ENCODE data around the gene RTL1. TPM values are rescaled to one million over a fixed set of nuclear protein-coding genes. Genes with fewer than 3 reads are reported as not detected.

Gene RTL1
- total and polyA plus RNA-seq, 4 experiments from 2014 or later: not detected

DNA sequence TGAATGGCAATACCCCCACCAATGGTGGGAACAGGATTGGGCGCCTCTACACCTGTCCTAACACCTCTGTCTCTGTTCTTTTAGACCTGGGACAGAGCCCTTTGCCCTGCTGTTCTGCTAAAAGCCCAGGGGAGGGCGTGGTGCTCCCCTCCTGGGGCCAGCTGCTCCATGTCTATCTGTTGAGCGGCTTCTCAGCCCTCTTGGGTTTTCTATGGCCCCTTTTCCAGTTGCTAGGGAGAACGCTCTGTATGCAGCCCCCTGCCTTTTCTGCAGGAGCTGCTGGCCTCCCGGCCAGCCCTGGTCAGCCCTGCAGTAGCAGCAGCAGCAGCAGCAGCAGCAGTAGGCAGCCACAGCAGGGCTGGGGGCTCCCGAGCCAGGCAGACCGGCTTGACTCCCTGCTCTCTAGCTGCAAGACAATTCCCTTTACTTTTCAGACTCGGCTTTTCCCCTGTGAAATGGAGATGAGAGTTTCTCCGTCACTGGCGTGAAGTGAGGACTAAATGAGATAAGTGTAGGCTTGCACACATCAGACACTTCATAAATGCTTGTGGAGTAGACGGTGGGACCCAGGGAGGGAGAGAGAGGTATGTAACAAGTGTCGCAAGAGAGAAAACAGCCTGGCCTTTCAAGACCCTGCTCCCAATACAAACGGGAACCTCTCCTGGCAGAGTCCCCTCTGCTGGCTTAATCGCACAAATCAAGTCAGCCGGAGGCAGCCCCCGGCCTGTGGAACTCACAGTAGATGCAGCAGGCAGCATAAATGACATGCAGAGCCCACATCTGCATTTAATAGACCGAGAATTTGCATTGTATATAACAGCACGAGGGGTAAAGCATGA, 1.0 kb downstream of the RTL1 start:
- no peaks in the 10 kb centered on the region for H3K4me1 ChIP-seq (ENCODE audit: insufficient read depth, low read length)
- peak in 1 of 5 donors; percentile 9 for DNase-seq
- Mint-ChIP-seq H3K9me3 (no peaks in the 10 kb centered on the region), H3K4me3 (no peak overlapping the region), H3K27me3 (peaks cover 31 to 32% of the 10 kb centered on the region in 2 donors), H3K36me3 (no peaks in the 10 kb centered on the region), H3K27ac (no peak overlapping the region), H3K4me1 (no peaks in the 10 kb centered on the region)
- H3K27ac ChIP-seq (ENCODE audit: low read depth, low read length): no peak overlapping the region
- H3K27me3 ChIP-seq (ENCODE audit: insufficient read depth, low read length): no peaks in the 10 kb centered on the region
- H3K36me3 ChIP-seq (ENCODE audit: insufficient read depth, low read length): no peaks in the 10 kb centered on the region
- no peak overlapping the region for H3K4me3 ChIP-seq (ENCODE audit: low read length in 2 of 2)
- CTCF ChIA-PET (ENCODE audit: partially characterized antibody): no interaction called here
- intact Hi-C loops (cut with micrococcal nuclease): no loop called here
- POLR2A ChIA-PET (ENCODE audit: partially characterized antibody): no interaction called here
- no peaks in the 10 kb centered on the region for H3K9me3 ChIP-seq (ENCODE audit: control insufficient read depth in 1 of 2, low read length in 2 of 2)

DNA sequence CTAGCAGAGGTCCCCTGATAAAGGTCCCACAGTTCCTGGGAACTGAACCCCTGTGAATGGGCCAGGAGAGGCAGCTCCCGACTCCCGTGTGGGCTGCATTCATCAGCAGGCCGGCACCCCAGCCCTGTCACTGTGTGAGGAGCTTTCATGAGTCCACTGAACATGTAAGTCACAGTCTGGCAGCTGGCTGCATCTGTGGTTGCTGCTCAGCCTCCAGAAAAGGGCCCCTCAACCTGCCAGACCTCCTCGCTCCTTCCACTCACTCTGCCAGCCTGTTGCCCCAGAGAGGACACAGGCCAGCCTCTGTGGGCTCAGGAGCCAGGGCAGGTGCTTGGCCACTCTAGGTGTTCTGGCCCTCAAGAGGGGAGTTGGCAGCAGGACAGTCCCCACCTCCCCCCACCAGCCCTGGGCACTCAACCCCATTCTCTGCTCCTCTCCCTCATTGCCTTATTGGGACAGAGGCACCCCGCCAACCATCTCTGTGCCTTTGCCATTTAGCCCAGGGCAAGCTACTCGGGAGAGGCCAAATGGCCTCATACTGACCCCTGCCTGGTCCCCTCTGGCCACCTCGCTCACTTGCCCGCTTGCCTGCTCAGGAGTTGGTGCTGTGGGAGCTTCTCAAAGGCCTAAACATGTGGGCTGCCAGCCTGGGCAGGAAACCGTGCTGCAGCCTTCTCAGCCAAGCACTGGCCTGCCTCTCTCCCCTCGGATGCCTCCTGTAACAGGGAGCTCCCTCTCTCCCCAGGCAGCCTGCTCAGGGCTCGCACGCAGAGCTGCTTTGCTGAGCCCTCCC, 1.9 kb downstream of the RTL1 start:
- ChIA-PET CTCF (ENCODE audit: partially characterized antibody) (no interaction called here), POLR2A (ENCODE audit: partially characterized antibody) (no interaction called here)
- peak in 1 of 5 donors; percentile 9 for DNase-seq
- Mint-ChIP-seq H3K4me3 (no peak overlapping the region), H3K4me1 (no peaks in the 10 kb centered on the region), H3K36me3 (no peaks in the 10 kb centered on the region), H3K27me3 (peaks cover 33% of the 10 kb centered on the region in 2 donors), H3K9me3 (no peaks in the 10 kb centered on the region), H3K27ac (no peak overlapping the region)
- Histone ChIP-seq H3K27me3 (ENCODE audit: insufficient read depth, low read length) (no peaks in the 10 kb centered on the region), H3K27ac (ENCODE audit: low read depth, low read length) (no peak overlapping the region), H3K9me3 (ENCODE audit: control insufficient read depth in 1 of 2, low read length in 2 of 2) (no peaks in the 10 kb centered on the region), H3K4me3 (ENCODE audit: low read length in 2 of 2) (no peak overlapping the region), H3K4me1 (ENCODE audit: insufficient read depth, low read length) (no peaks in the 10 kb centered on the region), H3K36me3 (ENCODE audit: insufficient read depth, low read length) (no peaks in the 10 kb centered on the region)
- intact Hi-C loops (cut with micrococcal nuclease): no loop called here

GRCh38 chr14:100900837-100901390, 2.6 kb downstream of the RTL1 start:
- H3K27ac Mint-ChIP-seq: no peak overlapping the region
- intact Hi-C loops (cut with micrococcal nuclease): no loop called here
- H3K27me3 Mint-ChIP-seq: peaks cover 33 to 36% of the 10 kb centered on the region in 2 donors

DNA sequence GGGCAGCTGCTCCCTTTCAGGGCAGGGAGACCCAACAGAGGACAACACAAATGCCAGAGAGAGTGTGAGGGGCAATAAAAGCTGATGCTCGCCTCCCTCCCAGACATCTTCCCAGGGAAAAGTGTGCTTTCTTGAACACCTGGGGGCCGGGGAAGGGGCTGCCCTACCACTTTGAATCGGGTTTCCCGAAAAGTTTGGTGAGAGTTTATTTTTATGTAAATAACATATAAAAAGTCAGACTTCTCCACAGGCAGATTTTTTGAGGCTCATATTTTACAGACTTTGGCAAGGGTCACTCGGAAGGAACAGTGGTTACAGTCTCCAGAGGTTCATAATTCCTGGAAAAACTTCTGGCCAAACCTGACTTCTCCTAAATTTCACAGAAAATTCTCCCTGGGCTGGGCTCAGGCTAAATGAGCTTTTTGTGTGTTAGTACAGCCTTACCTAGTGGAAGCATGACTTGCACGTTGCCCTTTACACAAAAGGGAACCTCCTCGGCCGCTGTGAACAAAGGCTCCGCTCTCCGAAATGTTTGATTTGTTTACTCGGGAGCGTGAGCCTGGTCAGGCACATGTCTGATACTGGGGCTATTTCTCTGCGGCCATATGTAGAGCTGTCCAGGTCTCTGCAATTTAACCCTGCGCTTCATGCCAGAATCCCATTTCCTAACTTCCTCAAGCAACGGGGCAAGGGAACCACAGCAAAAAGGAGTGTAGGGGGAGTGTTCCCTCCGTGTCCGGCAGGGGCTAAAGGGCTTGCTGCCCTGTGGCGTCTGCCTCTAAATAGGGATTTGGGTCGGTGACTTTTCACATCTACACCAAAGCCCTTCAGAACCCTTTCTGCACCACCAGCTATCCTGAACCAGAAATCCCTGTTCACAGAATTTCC, 3.4 kb downstream of the RTL1 start:
- H3K27me3 Mint-ChIP-seq: peaks cover 33 to 37% of the 10 kb centered on the region in 2 donors
- H3K36me3 Mint-ChIP-seq: no peaks in the 10 kb centered on the region
- POLR2A ChIA-PET (ENCODE audit: partially characterized antibody): no interaction called here
- intact Hi-C loops (cut with micrococcal nuclease): no loop called here
- H3K4me3 Mint-ChIP-seq: no peak overlapping the region
- no peaks in the 10 kb centered on the region for H3K9me3 Mint-ChIP-seq
- H3K27ac ChIP-seq (ENCODE audit: low read depth, low read length): no peak overlapping the region
- no peaks in the 10 kb centered on the region for H3K36me3 ChIP-seq (ENCODE audit: insufficient read depth, low read length)
- H3K27ac Mint-ChIP-seq: no peak overlapping the region
- H3K4me1 Mint-ChIP-seq: no peaks in the 10 kb centered on the region
- DNase-seq: no peak
- H3K4me1 ChIP-seq (ENCODE audit: insufficient read depth, low read length): no peaks in the 10 kb centered on the region
- CTCF ChIA-PET (ENCODE audit: partially characterized antibody): no interaction called here
- H3K4me3 ChIP-seq (ENCODE audit: low read length in 2 of 2): no peak overlapping the region
- H3K27me3 ChIP-seq (ENCODE audit: insufficient read depth, low read length): no peaks in the 10 kb centered on the region
- H3K9me3 ChIP-seq (ENCODE audit: control insufficient read depth in 1 of 2, low read length in 2 of 2): no peaks in the 10 kb centered on the region

More at GRCh38 chr14:100900837-100901390, 2.6 kb downstream of the RTL1 start:
- H3K27me3 ChIP-seq (ENCODE audit: insufficient read depth, low read length): no peaks in the 10 kb centered on the region
- no peak overlapping the region for H3K4me3 ChIP-seq (ENCODE audit: low read length in 2 of 2)
- H3K4me3 Mint-ChIP-seq: no peak overlapping the region
- CTCF ChIA-PET (ENCODE audit: partially characterized antibody): no interaction called here
- H3K4me1 Mint-ChIP-seq: no peaks in the 10 kb centered on the region
- H3K4me1 ChIP-seq (ENCODE audit: insufficient read depth, low read length): no peaks in the 10 kb centered on the region
- no peaks in the 10 kb centered on the region for H3K9me3 ChIP-seq (ENCODE audit: control insufficient read depth in 1 of 2, low read length in 2 of 2)
- H3K36me3 ChIP-seq (ENCODE audit: insufficient read depth, low read length): no peaks in the 10 kb centered on the region
- POLR2A ChIA-PET (ENCODE audit: partially characterized antibody): no interaction called here
- no peak overlapping the region for H3K27ac ChIP-seq (ENCODE audit: low read depth, low read length)
- DNase-seq: peak in 1 of 5 donors; percentile 2
- no peaks in the 10 kb centered on the region for H3K36me3 Mint-ChIP-seq
- no peaks in the 10 kb centered on the region for H3K9me3 Mint-ChIP-seq

DNA sequence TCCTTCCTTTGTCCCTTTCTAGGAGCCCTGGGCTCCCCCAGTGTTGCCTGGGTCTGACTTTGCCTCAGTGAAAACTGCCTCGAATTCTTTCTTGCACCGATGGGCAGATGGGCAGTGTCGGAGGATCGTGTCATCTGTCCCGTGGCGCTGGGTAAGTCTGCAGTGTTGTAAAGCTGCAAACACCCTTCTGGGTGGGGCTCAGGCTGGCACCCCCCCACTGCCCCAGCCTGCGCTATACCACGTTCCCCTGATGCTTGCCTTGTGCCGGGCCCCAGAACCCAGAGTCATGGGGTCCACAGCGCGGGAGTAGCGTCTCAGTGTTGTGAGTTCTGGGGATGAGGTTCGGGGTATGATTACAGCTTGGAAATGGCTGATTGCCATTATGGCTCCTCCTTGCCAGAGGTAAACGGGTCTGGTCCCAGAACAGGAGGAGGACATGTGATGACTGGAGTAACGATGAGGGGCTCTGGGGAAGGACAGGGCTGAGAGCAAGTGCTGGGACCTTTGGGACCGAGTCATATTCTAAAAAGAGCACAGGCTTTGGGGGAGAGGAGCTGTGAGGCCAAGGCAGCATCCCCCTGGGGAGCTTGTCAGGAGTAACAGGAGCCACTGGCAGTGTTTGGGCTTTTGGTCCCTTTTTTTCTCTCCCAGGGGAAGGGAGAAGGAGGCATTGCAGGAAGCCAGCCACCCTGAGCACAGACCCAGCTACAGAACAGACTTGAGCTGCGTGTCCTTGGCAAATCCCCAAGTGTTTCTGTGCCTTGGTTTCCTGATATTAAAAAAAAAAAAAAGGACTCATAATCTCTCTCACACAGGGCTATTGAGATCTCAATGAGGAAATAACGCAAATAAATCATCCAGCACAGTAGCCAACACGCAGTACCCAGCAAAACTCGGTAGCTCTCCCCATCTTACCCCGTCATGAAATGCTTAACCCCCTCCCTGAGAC, 4.3 kb downstream of the RTL1 start:
- intact Hi-C loops (cut with micrococcal nuclease): no loop called here
- H3K9me3 Mint-ChIP-seq: no peaks in the 10 kb centered on the region
- H3K4me3 Mint-ChIP-seq: no peak overlapping the region
- peaks cover 38 to 40% of the 10 kb centered on the region in 2 donors for H3K27me3 Mint-ChIP-seq
- no peak for DNase-seq
- no peaks in the 10 kb centered on the region for H3K4me1 ChIP-seq (ENCODE audit: insufficient read depth, low read length)
- H3K4me3 ChIP-seq (ENCODE audit: low read length in 2 of 2): no peak overlapping the region
- H3K36me3 ChIP-seq (ENCODE audit: insufficient read depth, low read length): no peaks in the 10 kb centered on the region
- H3K9me3 ChIP-seq (ENCODE audit: control insufficient read depth in 1 of 2, low read length in 2 of 2): no peaks in the 10 kb centered on the region
- H3K27ac ChIP-seq (ENCODE audit: low read depth, low read length): no peak overlapping the region
- no peaks in the 10 kb centered on the region for H3K36me3 Mint-ChIP-seq
- no peaks in the 10 kb centered on the region for H3K27me3 ChIP-seq (ENCODE audit: insufficient read depth, low read length)
- H3K27ac Mint-ChIP-seq: no peak overlapping the region
- ChIA-PET POLR2A (ENCODE audit: partially characterized antibody) (no interaction called here), CTCF (ENCODE audit: partially characterized antibody) (no interaction called here)
- no peaks in the 10 kb centered on the region for H3K4me1 Mint-ChIP-seq

DNA sequence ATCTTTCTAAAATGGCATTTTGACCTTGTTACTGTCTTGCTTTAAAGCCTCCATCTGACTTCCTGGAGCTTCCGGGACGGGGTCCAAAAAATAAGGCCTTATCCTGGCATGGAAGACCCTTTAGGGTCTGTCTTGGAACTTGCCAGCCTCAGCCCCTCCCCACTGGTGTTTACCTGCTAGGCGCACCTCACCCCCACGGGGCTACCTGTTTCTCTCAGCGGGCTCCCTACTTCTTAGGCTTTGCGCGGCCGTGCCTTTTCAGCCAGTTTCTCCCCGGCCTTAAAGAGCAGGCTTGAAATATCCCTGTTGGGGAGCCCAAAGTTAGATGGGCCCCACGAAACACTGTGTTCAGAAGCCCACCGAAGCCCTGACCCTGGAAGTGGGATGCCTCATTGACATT, 5.1 kb downstream of the RTL1 start:
- Mint-ChIP-seq H3K27ac (no peak overlapping the region), H3K4me1 (no peaks in the 10 kb centered on the region), H3K36me3 (no peaks in the 10 kb centered on the region), H3K4me3 (no peak overlapping the region), H3K27me3 (peaks cover 38 to 40% of the 10 kb centered on the region in 2 donors), H3K9me3 (no peaks in the 10 kb centered on the region)
- Histone ChIP-seq H3K9me3 (ENCODE audit: control insufficient read depth in 1 of 2, low read length in 2 of 2) (no peaks in the 10 kb centered on the region), H3K4me3 (ENCODE audit: low read length in 2 of 2) (no peak overlapping the region), H3K27ac (ENCODE audit: low read depth, low read length) (no peak overlapping the region), H3K4me1 (ENCODE audit: insufficient read depth, low read length) (no peaks in the 10 kb centered on the region), H3K27me3 (ENCODE audit: insufficient read depth, low read length) (no peaks in the 10 kb centered on the region), H3K36me3 (ENCODE audit: insufficient read depth, low read length) (no peaks in the 10 kb centered on the region)
- ChIA-PET CTCF (ENCODE audit: partially characterized antibody) (no interaction called here), POLR2A (ENCODE audit: partially characterized antibody) (no interaction called here)
- intact Hi-C loops (cut with micrococcal nuclease): no loop called here
- DNase-seq: no peak
